GM06990 (cell line): ENCODE data around the gene GLP2R.
A peak's percentile ranks its signal among the peaks of the same experiment; 100 is the strongest.

Experiments
- DNase-seq: peaks from one replicate; pipeline ENCODE4 v3.0.0-alpha.2; 2011; ENCODE audit not compliant: insufficient read length; ENCODE audit errors: extremely low read depth
- H3K27me3 ChIP-seq: replicated peaks from 2 replicates; pipeline ENCODE4 v1.6.0; 2011; ENCODE audit warnings: low read length; ENCODE audit not compliant: control insufficient read depth, insufficient read depth
- H3K36me3 ChIP-seq: 2 replicates; pipeline ENCODE4 v1.5.1; 2011; ENCODE audit warnings: low read length; ENCODE audit not compliant: control insufficient read depth, insufficient read depth
- H3K4me3 ChIP-seq: replicated peaks from 2 replicates; pipeline ENCODE4 v1.5.1; 2011; ENCODE audit warnings: low read depth, mild to moderate bottlenecking, control low read depth, low read length
- CTCF ChIP-seq: IDR thresholded peaks from 2 replicates; pipeline ENCODE4 v1.5.1; 2011; ENCODE audit warnings: low read length, control low read depth, mild to moderate bottlenecking, inconsistent platforms; ENCODE audit not compliant: insufficient read depth, poor library complexity, severe bottlenecking

Gene GLP2R

GRCh38 chr17:9883451-9883850, 57.7 kb downstream of the GLP2R start:
- Histone ChIP-seq H3K36me3 (no peaks in the 10 kb centered on the region), H3K4me3 (no peak overlapping the region), H3K27me3 (no peaks in the 10 kb centered on the region; the same call in none of the 2 replicates)
- TF ChIP-seq CTCF: no peak
- no peak for DNase-seq

- H3K4me3 ChIP-seq: no peak overlapping the region
- DNase-seq: no peak
Observed at GRCh38 chr17:9886141-9886930, 60.6 kb downstream of the GLP2R start.

GRCh38 chr17:9887508-9887907, 61.8 kb downstream of the GLP2R start:
- Histone ChIP-seq H3K36me3 (no peaks in the 10 kb centered on the region), H3K4me3 (no peak overlapping the region), H3K27me3 (no peaks in the 10 kb centered on the region; the same call in none of the 2 replicates)
- DNase-seq: no peak
- TF ChIP-seq CTCF: no peak

More at GRCh38 chr17:9886141-9886930, 60.6 kb downstream of the GLP2R start:
- Histone ChIP-seq H3K27me3 (no peaks in the 10 kb centered on the region; the same call in none of the 2 replicates), H3K36me3 (no peaks in the 10 kb centered on the region)
- no peak for TF ChIP-seq CTCF

GRCh38 chr17:9890124-9890523, 64.4 kb downstream of the GLP2R start:
- DNase-seq: no peak
- TF ChIP-seq CTCF: peak; percentile 74
- Histone ChIP-seq H3K27me3 (no peaks in the 10 kb centered on the region; the same call in none of the 2 replicates), H3K36me3 (no peaks in the 10 kb centered on the region), H3K4me3 (no peak overlapping the region)

GRCh38 chr17:9893411-9894012, 67.8 kb downstream of the GLP2R start:
- no peak for TF ChIP-seq CTCF
- H3K36me3 ChIP-seq: no peaks in the 10 kb centered on the region
- no peak overlapping the region for H3K4me3 ChIP-seq
- no peak for DNase-seq
- H3K27me3 ChIP-seq: no peaks in the 10 kb centered on the region

- no peaks in the 10 kb centered on the region for H3K36me3 ChIP-seq
- no peaks in the 10 kb centered on the region for H3K27me3 ChIP-seq
- no peak for DNase-seq
- H3K4me3 ChIP-seq: no peak overlapping the region
- TF ChIP-seq CTCF: no peak
Observed at GRCh38 chr17:9894231-9894630, 68.5 kb downstream of the GLP2R start.
